Upper lobe of left lung (tissue), 6 donors: Measurements from ENCODE around the gene C12orf75. TPM values are rescaled to one million over a fixed set of nuclear protein-coding genes. Genes with fewer than 3 reads are reported as not detected.
"Not testable (repeated sequence)": the region's sequence is repeated elsewhere in the genome, so short reads cannot be mapped to it uniquely, and the experiment has no call there.

ENCODE experiments used
- ATAC-seq, 2 donors: fragments of 200-7000 bp; cut with Tn5 transposase; one replicate each; pipeline ENCODE4 v1.9.1; 2022; ENCODE audit warnings: mild to moderate bottlenecking in 2 of 2, moderate library complexity in 2 of 2; ENCODE audit not compliant: low FRiP score in 2 of 2
- DNase-seq, 2 donors: peaks; one replicate each; pipeline ENCODE4 v3.0.0-alpha.2; 2019 to 2020
- H3K27ac ChIP-seq, 4 donors: fragments of 200-600 bp; sonication (generic); one replicate each; pipeline ENCODE4 v1.5.1; 2016 to 2019
- H3K27me3 ChIP-seq, 4 donors: fragments of 200-600 bp; sonication (generic); one replicate each; pipeline ENCODE4 v1.5.1; 2017 to 2019
- H3K36me3 ChIP-seq, 4 donors: fragments of 200-600 bp; sonication (generic); one replicate each; pipeline ENCODE4 v1.5.1; 2016 to 2019
- H3K4me1 ChIP-seq, 4 donors: fragments of 200-600 bp; sonication (generic); one replicate each; pipeline ENCODE4 v1.5.1; 2018 to 2019
- H3K4me3 ChIP-seq, 4 donors: fragments of 200-600 bp; sonication (generic); one replicate each; pipeline ENCODE4 v1.5.1; 2017 to 2019; ENCODE audit warnings: mild to moderate bottlenecking in 2 of 4, moderate library complexity in 1 of 4
- H3K9me3 ChIP-seq, 4 donors: fragments of 200-600 bp; sonication (generic); one replicate each; pipeline ENCODE4 v1.5.1; 2018 to 2019
- EP300 ChIP-seq, 4 donors: sonication (generic); formaldehyde crosslinking; IDR thresholded peaks; one replicate each; pipeline ENCODE4 v1.5.1; 2017; ENCODE audit warnings: antibody characterized with exemption in 4 of 4, control low read depth in 2 of 4
- POLR2A ChIP-seq, 4 donors: fragments of 450-650 bp; IDR thresholded peaks; one replicate each; pipeline ENCODE4 v1.5.1; 2016 to 2017; ENCODE audit warnings: antibody characterized with exemption in 4 of 4, mild to moderate bottlenecking in 2 of 4
- POLR2AphosphoS5 ChIP-seq, 2 donors: sonication (generic); formaldehyde crosslinking; IDR thresholded peaks; one replicate each; pipeline ENCODE4 v1.5.1; 2017; ENCODE audit warnings: antibody characterized with exemption in 2 of 2
- WGBS, 2 donors: methylation state at CpG; one replicate each; pipeline ENCODE4 v1.1.5; 2017 to 2018; 5-methylcytosine and 5-hydroxymethylcytosine counted together
- total RNA-seq, 6 donors: library from RNA; depleted of rRNA in 4 of 6; stranded (reverse); fragments of >200 nt in 4 of 6; gene quantifications; one replicate each; pipeline versions ENCODE4 v1.1.0 to v1.2.1, GENCODE V29; 2016 to 2021
- TF ChIP-seq, protein P1 (sequence below), 6 experiments: fragments of 450-650 bp in 4 of 6; fragments of 200-600 bp in 2 of 6; sonication (generic) in 2 of 6; IDR thresholded peaks; one replicate each; pipeline ENCODE4 v1.5.1; 2016 to 2019; ENCODE audit warnings: antibody characterized with exemption in 6 of 6
- donor health status: DM: no; HTN: no; CAD: no; lungs with moderate emphysema.
- donor health status: DM: no; HTN: yes; CAD: no; lungs with severe emphysema.

The C12orf75 gene
- total RNA-seq, 6 donors from 2014 or later: 1.0 to 15.0 (median 6.2) TPM

DNA sequence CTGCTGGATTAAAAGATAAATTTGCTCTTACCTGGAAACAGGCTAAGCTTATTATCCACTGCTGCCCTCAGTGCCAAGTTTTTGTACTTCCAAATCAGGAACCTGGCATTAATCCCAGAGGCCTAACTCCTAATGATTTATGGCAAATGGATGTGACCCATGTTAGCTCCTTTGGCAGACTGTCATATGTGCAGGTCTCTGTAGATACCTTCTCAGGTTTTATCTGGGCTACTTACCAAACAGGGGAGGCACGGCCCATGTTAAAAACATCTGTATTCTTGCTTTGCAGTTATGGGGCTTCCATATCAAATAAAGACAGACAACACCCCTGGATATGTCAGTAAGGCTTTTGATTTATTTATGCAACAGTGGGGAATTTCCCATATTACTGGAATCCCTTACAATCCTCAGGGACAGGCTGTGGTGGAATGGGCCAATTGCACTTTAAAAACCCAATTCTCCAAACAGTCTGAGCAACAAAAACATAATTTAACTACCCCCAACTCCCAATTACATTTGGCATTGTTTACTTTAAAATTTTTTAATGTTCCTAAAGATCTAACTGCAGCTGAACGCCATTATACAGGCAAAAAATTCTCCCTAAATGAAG lies 19.9 kb upstream of the C12orf75 start:
- not testable (repeated sequence) for ATAC-seq, H3K4me1 ChIP-seq, H3K27ac ChIP-seq

DNA sequence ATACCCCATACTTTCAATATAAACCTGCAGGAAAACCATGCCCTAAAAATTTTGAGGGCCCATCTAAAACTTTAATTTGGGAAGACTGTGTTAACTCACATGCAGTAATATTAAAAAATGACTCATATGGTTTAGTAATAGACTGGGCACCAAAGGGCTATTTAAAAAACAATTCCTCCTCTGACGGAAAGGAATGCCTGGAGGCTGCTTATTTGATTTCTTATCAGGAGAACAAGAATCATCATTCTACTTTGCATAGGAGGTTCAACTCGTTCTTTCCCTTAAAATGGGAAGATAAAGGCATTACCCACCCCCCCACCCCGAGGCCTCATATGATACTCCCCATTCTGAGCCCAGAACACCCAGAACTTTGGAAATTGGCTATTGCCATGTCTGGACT lies 18.6 kb upstream of the C12orf75 start:
- DNase-seq, H3K27ac ChIP-seq, H3K36me3 ChIP-seq, H3K9me3 ChIP-seq, H3K4me3 ChIP-seq, ATAC-seq, H3K4me1 ChIP-seq, H3K27me3 ChIP-seq: not testable (repeated sequence)
- 75 to 78% methylated on average over 3 of the region's 3 CpGs for WGBS, 2 donors

More for the DNA sequence above, 19.9 kb upstream of the C12orf75 start:
- H3K9me3 ChIP-seq, H3K36me3 ChIP-seq, H3K27me3 ChIP-seq, DNase-seq, H3K4me3 ChIP-seq: not testable (repeated sequence)
- 77 to 93% methylated on average over 2 of the region's 2 CpGs for WGBS, 2 donors

DNA sequence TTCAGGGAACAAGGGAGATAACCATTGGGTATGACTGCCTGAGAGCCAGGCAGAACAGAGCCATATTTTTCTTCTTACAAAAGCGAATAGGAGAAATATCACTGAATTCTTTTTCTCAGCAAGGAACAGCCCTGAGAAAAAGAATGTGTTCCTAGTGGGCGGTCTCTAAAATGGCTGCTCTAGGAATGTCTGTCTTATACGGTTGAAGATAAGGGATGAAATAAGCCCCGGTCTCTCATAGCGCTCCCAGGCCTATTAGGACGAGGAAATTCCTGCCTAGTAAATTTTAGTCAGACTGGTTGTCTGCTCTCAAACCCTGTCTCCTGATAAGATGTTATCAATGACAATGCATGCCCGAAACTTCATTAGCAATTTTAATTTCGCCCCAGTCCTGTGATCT lies 16.7 kb upstream of the C12orf75 start:
- not testable (repeated sequence) for H3K27me3 ChIP-seq, DNase-seq, H3K9me3 ChIP-seq, H3K36me3 ChIP-seq, H3K27ac ChIP-seq, ATAC-seq, H3K4me3 ChIP-seq, H3K4me1 ChIP-seq
- 91 to 96% methylated on average over 8 of the region's 8 CpGs for WGBS, 2 donors

DNA sequence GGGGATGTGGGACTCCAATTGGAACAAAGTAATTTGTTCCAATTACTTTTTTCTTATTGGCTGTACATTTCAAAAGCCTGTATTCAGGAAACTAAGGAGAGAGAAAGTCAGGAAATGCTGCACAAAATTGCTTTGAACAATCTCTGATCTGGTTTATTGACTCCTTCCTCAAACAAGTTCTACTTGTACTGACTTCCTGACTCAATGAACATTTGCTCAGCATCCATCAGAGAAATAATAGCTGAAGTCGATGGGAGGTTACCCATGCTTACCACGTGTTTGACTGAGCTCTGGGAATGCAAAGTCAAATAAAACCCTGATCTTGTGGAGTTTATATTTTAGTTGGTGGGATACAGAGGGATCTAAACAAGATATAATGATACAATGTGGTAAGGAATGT lies 15.4 kb upstream of the C12orf75 start:
- ATAC-seq: no peak
- 49 to 60% methylated on average over 2 of the region's 2 CpGs for WGBS, 2 donors
- no peaks in the 10 kb centered on the region for H3K36me3 ChIP-seq

DNA sequence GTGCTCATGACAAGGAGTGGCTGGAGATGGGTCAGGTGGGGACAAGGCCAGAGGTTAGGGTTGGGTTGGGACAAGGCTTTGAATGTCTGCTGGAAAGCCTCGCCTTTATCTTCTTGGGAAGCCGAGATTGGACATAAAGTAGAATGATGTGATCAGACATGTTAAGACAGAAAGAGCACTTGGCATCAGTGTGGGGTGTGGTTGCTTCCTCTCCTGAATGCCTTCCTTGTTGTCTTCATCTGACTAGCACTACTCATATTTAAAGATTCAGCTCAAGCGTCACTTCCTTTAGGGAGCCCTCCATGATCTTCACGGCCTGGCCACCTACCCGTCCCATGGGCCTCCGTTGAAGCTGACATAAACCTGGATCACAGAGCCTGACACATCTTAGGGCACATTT lies 14.8 kb upstream of the C12orf75 start:
- H3K9me3 ChIP-seq: peaks cover 0 to 8% (median 0%) of the 10 kb centered on the region in 4 donors
- no peaks in the 10 kb centered on the region for H3K4me1 ChIP-seq
- H3K36me3 ChIP-seq: no peaks in the 10 kb centered on the region
- 89 to 93% methylated on average over 6 of the region's 6 CpGs for WGBS, 2 donors
- no peak for ATAC-seq
- H3K27me3 ChIP-seq: no peaks in the 10 kb centered on the region
- H3K27ac ChIP-seq: no peak overlapping the region
- no peak overlapping the region for H3K4me3 ChIP-seq
- no peak for DNase-seq
- TF ChIP-seq EP300 (IDR thresholded peaks at IDR 0.05) (no peak), POLR2AphosphoS5 (IDR thresholded peaks at IDR 0.05) (no peak), POLR2A (IDR thresholded peaks at IDR 0.05) (no peak)
- TF ChIP-seq, protein P1, sequence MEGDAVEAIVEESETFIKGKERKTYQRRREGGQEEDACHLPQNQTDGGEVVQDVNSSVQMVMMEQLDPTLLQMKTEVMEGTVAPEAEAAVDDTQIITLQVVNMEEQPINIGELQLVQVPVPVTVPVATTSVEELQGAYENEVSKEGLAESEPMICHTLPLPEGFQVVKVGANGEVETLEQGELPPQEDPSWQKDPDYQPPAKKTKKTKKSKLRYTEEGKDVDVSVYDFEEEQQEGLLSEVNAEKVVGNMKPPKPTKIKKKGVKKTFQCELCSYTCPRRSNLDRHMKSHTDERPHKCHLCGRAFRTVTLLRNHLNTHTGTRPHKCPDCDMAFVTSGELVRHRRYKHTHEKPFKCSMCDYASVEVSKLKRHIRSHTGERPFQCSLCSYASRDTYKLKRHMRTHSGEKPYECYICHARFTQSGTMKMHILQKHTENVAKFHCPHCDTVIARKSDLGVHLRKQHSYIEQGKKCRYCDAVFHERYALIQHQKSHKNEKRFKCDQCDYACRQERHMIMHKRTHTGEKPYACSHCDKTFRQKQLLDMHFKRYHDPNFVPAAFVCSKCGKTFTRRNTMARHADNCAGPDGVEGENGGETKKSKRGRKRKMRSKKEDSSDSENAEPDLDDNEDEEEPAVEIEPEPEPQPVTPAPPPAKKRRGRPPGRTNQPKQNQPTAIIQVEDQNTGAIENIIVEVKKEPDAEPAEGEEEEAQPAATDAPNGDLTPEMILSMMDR (IDR thresholded peaks at IDR 0.05): no peak

More for the DNA sequence above, 15.4 kb upstream of the C12orf75 start:
- TF ChIP-seq EP300 (IDR thresholded peaks at IDR 0.05) (no peak), POLR2AphosphoS5 (IDR thresholded peaks at IDR 0.05) (no peak), POLR2A (IDR thresholded peaks at IDR 0.05) (no peak)
- TF ChIP-seq, protein P1 (IDR thresholded peaks at IDR 0.05): no peak
- Histone ChIP-seq H3K27me3 (no peaks in the 10 kb centered on the region), H3K4me1 (no peaks in the 10 kb centered on the region), H3K4me3 (no peak overlapping the region), H3K9me3 (peaks cover 0 to 8% (median 0%) of the 10 kb centered on the region in 4 donors), H3K27ac (no peak overlapping the region)
- no peak for DNase-seq

DNA sequence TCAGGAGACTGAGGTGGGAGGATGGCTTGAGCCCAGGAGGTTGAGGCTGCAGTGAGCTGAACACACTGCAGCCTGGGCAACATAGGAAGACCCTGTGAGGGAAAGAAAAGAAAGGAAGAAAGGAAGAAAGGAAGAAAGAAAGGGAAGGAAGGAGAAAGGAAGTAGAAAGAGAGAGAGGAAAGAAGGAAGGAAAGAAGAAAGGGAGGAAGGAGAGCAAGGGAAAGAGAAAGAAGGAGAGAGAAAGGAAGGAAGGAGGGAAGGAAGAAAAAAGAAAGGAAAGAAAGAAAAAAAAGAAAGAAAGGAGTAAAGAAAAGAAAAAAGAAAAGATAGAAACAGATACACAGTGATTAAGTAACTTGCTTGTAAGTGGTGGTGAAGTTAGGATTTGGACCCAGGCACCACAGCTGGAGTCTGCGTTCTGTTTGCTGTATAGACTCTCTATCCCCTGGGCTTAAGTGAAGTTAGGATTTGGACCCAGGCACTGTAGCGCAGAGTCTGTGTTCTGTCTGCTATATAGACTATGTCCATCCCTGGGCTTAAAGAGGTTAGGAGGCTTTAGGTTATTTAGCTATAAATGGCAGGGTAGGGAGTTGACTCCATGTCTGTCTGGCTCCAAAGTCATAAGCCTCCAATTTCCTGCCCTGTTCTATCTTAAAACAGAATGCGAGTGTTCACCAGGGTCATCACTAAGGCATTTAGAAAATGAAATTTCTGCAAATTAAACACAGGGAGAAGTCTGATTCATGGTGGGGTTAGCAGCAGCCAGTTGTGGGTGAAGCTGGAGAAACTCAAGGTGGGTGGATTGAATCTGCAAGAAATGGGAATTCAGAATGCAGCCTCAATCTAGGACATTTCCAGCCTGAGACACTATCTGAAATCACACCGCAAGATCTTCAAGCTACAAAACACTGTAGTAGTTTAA lies 13.3 kb upstream of the C12orf75 start:
- Histone ChIP-seq H3K4me3 (no peak overlapping the region), H3K9me3 (peaks cover 0 to 8% (median 0%) of the 10 kb centered on the region in 4 donors), H3K36me3 (no peaks in the 10 kb centered on the region), H3K27ac (no peak overlapping the region), H3K4me1 (no peaks in the 10 kb centered on the region), H3K27me3 (no peaks in the 10 kb centered on the region)
- whole genome bisulfite sequencing, 2 donors: 90 to 96% methylated on average over 4 of the region's 4 CpGs
- ATAC-seq (no peak), DNase-seq (no peak)
- no peak for TF ChIP-seq POLR2AphosphoS5 (IDR thresholded peaks at IDR 0.05)
- TF ChIP-seq, protein P1 (IDR thresholded peaks at IDR 0.05): no peak
- no peak for TF ChIP-seq POLR2A (IDR thresholded peaks at IDR 0.05)
- no peak for TF ChIP-seq EP300 (IDR thresholded peaks at IDR 0.05)
